Omental fat pad (tissue), 4 donors: ENCODE data around the gene ECHDC1. TPM values are rescaled to one million over a fixed set of nuclear protein-coding genes. Genes with fewer than 3 reads are reported as not detected.

Experiments used
- ATAC-seq: fragments of 150-250 bp; one replicate; pipeline ENCODE4 v1.9.1; 2016; ENCODE audit warnings: mild to moderate bottlenecking, moderate library complexity; ENCODE audit not compliant: low FRiP score
- DNase-seq: peaks from one replicate; pipeline ENCODE4 v3.0.0-alpha.2; 2019; ENCODE audit warnings: low spot score
- CTCF ChIP-seq, 3 donors: fragments of 450-650 bp; IDR thresholded peaks; one replicate each; pipeline ENCODE4 v1.5.1; 2016 to 2017; ENCODE audit warnings: antibody characterized with exemption in 3 of 3, mild to moderate bottlenecking in 3 of 3, moderate library complexity in 2 of 3
- total RNA-seq, 4 donors: library from RNA; depleted of rRNA; stranded (reverse); fragments of >200 nt; gene quantifications; one replicate each; pipeline ENCODE4 v1.1.0, GENCODE V29; 2016

The ECHDC1 gene
- total RNA-seq, 4 donors from 2014 or later, result 46.2 to 60.9 (median 60.2) TPM

GRCh38 chr6:127383988-127384387 is 40.6 kb upstream of the ECHDC1 start:
- ATAC-seq, result no peak
- TF ChIP-seq CTCF (IDR thresholded peaks at IDR 0.05), result no peak
- no peak for DNase-seq

GRCh38 chr6:127382413-127382812 is 39.0 kb upstream of the ECHDC1 start:
- no peak for TF ChIP-seq CTCF (IDR thresholded peaks at IDR 0.05)
- DNase-seq, result no peak
- ATAC-seq, result no peak

- TF ChIP-seq CTCF (IDR thresholded peaks at IDR 0.05), result no peak
- DNase-seq, result no peak
- no peak for ATAC-seq
Observed at GRCh38 chr6:127381384-127381783, 38.0 kb upstream of the ECHDC1 start.

- no peak for DNase-seq
- no peak for ATAC-seq
- no peak for TF ChIP-seq CTCF (IDR thresholded peaks at IDR 0.05)
Observed at GRCh38 chr6:127376685-127377084, 33.3 kb upstream of the ECHDC1 start.

- ATAC-seq (no peak), DNase-seq (no peak)
- no peak for TF ChIP-seq CTCF (IDR thresholded peaks at IDR 0.05)
Observed at GRCh38 chr6:127367023-127367375, 23.6 kb upstream of the ECHDC1 start.

- no peak for TF ChIP-seq CTCF (IDR thresholded peaks at IDR 0.05)
- peak; percentile 90 for ATAC-seq
- DNase-seq, result no peak
Observed at GRCh38 chr6:127366282-127367022, 23.0 kb upstream of the ECHDC1 start.

- TF ChIP-seq CTCF (IDR thresholded peaks at IDR 0.05), result no peak
- ATAC-seq (no peak), DNase-seq (no peak)
Observed at GRCh38 chr6:127365874-127366273, 22.5 kb upstream of the ECHDC1 start.
